Thyroid gland (tissue), 4 donors: ENCODE measurements around the gene MAST3.

Experiments used
- POLR2A ChIP-seq, 2 donors: fragments of 450-650 bp; IDR thresholded peaks; one replicate each; pipeline ENCODE4 v1.6.1; 2017; ENCODE audit warnings: antibody characterized with exemption in 2 of 2, mild to moderate bottlenecking in 2 of 2, moderate library complexity in 1 of 2
- TF ChIP-seq, protein P1 (sequence below), 6 experiments: fragments of 200-600 bp in 3 of 6; fragments of 450-650 bp in 3 of 6; sonication (generic) in 3 of 6; IDR thresholded peaks; one replicate each; pipeline ENCODE4 v1.5.1; 2016 to 2019; ENCODE audit warnings: antibody characterized with exemption in 6 of 6, mild to moderate bottlenecking in 2 of 6, inconsistent platforms in 1 of 6, moderate library complexity in 1 of 6

GRCh38 chr19:18185538-18185937, 88.0 kb downstream of the MAST3 start:
- no peak for TF ChIP-seq POLR2A (IDR thresholded peaks at IDR 0.05)
- TF ChIP-seq, protein P1, sequence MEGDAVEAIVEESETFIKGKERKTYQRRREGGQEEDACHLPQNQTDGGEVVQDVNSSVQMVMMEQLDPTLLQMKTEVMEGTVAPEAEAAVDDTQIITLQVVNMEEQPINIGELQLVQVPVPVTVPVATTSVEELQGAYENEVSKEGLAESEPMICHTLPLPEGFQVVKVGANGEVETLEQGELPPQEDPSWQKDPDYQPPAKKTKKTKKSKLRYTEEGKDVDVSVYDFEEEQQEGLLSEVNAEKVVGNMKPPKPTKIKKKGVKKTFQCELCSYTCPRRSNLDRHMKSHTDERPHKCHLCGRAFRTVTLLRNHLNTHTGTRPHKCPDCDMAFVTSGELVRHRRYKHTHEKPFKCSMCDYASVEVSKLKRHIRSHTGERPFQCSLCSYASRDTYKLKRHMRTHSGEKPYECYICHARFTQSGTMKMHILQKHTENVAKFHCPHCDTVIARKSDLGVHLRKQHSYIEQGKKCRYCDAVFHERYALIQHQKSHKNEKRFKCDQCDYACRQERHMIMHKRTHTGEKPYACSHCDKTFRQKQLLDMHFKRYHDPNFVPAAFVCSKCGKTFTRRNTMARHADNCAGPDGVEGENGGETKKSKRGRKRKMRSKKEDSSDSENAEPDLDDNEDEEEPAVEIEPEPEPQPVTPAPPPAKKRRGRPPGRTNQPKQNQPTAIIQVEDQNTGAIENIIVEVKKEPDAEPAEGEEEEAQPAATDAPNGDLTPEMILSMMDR (IDR thresholded peaks at IDR 0.05): no peak
